Fibroblast of skin of abdomen (primary cell): ENCODE measurements around the gene SUMO3.
"Not testable (repeated sequence)": the region's sequence is repeated elsewhere in the genome, so short reads cannot be mapped to it uniquely, and the experiment has no call there.

Source experiments
- DNase-seq: peaks from one replicate; pipeline ENCODE4 v3.0.0-alpha.2; 2013

SUMO3 gene

GRCh38 chr21:44846485-44847260, 28.8 kb upstream of the SUMO3 start:
- peak; percentile 40 for DNase-seq

DNA sequence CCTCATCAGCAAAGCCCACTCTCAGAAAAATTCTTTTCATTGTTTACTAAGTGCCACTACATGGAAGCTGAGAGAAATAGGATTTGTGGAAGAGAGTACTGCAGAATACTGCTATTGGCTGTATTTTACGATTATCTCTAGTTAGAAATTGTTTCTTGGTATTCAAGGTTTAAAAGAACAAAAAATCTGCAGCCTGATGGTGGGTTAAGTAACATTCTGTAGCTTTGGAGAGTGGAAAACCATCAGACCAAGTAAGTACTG, 28.3 kb upstream of the SUMO3 start:
- no peak for DNase-seq

DNA sequence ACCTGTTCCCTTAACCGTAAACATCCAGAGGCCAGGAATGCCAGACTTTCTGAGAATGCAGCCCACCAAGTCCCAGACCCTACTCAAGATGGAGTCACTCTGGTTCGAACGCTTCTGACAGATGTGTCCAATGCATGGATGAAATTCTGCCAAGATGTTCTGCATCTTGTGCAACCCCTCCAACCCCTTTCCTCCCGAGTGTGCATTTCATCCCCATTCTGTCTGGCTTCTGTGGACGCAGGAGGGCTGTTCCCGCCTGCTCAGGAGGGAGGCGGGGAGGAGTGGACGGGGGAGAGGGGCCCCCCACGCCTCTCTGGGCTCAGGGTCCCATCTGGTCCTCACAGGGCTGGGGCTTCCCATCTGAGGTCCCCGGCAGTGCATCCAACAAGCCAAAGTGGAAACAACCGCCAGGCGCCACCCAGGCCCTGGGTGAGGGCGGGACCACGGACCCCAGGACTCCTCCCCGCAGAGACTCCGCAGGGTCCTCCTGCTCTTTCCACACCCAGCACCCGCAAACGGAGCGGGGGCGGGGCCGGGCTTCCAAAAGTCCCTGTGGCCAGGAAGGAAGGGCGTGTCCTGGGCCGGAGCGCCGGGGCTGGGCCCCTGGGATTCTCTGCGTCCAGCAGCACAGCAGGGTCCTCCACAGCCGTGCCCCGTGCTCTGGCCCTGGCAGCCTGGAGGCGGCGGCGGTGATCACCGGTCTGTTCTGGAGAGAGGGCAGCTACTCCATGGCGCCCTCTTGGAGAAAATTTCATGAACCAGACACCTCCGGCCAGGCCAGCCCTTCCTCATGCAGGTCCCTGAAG, 27.8 kb upstream of the SUMO3 start:
- peak; percentile 60 for DNase-seq

DNA sequence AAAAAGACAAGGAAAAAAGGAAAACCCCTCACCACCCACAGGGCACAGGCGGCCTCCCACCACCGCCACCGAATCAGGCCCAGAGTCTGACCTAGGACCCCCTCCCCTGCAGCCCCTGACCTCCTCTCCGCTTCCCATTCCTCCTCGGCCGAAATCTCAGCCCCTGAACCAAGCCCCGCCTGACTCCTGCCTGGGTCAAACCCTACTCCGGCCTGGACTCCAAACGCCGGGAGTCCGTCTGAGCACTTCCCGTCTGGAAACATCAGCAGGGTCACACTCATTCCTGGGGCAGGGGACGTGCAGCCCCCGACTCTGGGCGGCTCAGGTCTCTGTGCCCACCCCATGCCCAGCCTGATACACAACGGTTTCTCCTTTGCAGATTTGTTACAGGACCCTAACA, 26.4 kb upstream of the SUMO3 start:
- DNase-seq, result no peak

GRCh38 chr21:44842721-44843445, 25.0 kb upstream of the SUMO3 start:
- no peak for DNase-seq

- no peak for DNase-seq
These were observed 24.2 kb upstream of the SUMO3 start for GRCh38 chr21:44842087-44842486.

DNA sequence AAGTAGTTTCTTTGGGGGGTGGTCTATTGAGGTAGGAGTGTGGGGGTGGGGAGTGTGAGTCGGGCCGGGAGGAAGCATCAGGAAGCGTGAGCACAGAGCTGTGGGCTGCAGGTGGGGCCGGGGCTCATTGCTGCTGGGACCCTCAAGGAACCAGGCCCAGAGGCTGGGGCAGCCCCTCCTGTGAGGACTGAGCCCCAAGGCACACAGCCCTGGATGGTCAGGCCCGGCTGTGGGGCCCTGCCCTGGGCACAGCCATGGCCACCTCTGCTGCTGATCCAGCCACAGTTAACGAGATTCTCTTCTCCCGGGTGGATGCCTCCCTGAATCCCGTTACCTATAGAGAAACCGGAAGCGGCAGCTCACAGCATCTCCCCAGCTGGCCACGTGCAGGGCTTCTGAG, 22.9 kb upstream of the SUMO3 start:
- no peak for DNase-seq

GRCh38 chr21:44838951-44839350, 21.1 kb upstream of the SUMO3 start:
- no peak for DNase-seq

GRCh38 chr21:44838039-44838895, 20.4 kb upstream of the SUMO3 start:
- no peak for DNase-seq

- DNase-seq, result no peak
These were observed 19.7 kb upstream of the SUMO3 start for GRCh38 chr21:44837537-44837936.

GRCh38 chr21:44836666-44837471, 19.0 kb upstream of the SUMO3 start:
- peak; percentile 13 for DNase-seq

DNA sequence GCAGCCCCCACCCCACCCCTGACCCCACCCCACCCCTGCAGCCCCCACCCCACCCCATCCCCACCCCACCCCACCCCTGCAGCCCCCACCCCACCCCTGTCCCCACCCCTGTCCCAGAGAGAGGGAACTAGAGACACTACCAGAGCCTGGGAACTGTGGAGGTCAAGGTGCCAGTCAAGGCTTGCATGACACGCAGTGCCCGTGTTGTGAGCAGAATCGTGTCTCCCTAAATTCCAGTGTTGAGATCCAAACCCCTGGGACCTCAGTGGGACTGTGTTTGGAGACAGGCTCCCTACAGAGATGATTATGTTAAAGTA, 18.4 kb upstream of the SUMO3 start:
- DNase-seq, result no peak

GRCh38 chr21:44835647-44835973, 17.7 kb upstream of the SUMO3 start:
- DNase-seq, result no peak

- no peak for DNase-seq
These were observed 17.2 kb upstream of the SUMO3 start for GRCh38 chr21:44834951-44835646.

GRCh38 chr21:44834231-44834950, 16.5 kb upstream of the SUMO3 start:
- no peak for DNase-seq

DNA sequence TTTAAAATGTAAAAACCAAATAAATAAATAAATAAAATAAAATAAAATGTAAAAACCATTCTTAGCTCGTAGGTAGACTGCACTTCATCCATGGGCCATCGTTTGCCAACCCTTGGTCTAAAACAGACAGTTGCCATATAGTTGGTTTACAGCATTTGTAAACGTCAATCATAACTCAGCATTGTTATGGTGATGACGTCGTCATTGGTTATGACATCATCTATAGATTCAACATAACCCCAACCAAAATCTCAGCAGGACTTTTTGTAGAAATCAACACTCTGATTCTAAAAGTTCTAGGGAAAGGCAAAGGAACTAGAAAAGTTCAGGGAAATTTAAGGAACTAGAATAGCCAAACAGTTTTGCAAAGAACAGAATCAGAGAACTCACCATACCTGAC, 15.8 kb upstream of the SUMO3 start:
- no peak for DNase-seq

- DNase-seq, result not testable (repeated sequence)
These were observed 14.8 kb upstream of the SUMO3 start for GRCh38 chr21:44832516-44833255.

GRCh38 chr21:44831227-44831860, 13.5 kb upstream of the SUMO3 start:
- DNase-seq, result no peak

DNA sequence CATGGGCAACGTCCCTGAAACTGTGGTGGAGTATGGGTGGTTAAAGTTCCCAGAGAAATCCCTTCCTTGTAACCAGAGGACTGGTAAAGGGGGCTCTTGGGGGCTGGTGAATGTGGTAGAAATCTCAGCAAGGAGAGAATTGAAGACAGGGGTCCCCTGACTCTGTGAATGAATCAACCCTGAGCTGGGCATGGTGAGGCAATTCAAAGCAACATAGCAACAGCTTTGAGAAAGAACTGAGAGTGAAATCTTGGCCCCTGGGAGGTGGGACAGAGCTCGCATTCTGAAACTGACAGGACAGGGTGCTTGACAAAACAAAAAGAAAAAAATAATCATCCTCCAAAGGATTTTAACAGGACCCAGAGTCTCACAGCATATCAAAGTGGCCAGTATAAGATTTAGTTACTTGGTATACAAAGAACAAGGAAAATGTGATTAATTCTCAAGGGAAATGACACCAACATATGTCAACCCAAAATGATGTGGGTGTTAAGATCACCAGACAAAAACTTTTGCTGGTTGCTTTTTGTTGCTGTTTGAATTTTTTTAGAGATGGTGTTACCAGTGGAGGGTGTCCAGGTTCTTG, 11.7 kb upstream of the SUMO3 start:
- DNase-seq, result no peak
